Kidney capillary endothelial cell (primary cell): ENCODE data around the gene OR1F1.
"Not testable (repeated sequence)": the region's sequence is repeated elsewhere in the genome, so short reads cannot be mapped to it uniquely, and the experiment has no call there.

ENCODE experiments used
- DNase-seq: peaks from one replicate; pipeline ENCODE4 v3.0.0-alpha.2; 2018; ENCODE audit warnings: low spot score

The OR1F1 gene

GRCh38 chr16:3198334-3199072 is 10.5 kb downstream of the OR1F1 start:
- DNase-seq: no peak

DNA sequence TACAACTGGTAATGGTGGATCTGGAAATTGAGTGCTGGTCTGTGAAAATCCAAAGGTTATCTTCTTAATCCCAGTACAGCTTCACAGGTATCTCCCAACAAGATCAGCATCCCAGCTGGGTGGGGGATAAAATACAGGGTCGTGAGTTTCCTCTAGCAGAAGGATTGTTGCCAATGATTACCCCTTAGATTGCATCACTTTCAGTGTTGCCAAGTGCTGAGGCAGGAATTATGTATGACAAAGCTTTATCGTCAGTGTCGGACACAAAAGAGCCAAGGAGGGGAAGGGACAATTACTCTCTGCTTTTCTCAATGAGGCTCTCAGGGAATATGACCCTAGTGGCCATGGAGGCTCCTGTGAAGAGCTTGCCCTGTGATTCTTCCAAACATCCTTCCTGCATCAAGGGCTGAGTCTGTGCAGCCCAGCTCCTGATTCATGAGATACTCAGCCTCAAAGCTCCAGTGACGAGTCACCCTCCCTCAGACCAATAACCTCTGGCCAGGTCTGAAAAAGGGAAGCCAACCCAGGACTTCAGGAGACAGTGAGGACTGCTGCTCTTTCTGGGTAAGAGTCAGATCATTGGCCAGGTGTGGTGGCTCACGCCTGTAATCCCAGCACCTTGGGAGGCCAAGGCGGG is 15.0 kb downstream of the OR1F1 start:
- no peak for DNase-seq

DNA sequence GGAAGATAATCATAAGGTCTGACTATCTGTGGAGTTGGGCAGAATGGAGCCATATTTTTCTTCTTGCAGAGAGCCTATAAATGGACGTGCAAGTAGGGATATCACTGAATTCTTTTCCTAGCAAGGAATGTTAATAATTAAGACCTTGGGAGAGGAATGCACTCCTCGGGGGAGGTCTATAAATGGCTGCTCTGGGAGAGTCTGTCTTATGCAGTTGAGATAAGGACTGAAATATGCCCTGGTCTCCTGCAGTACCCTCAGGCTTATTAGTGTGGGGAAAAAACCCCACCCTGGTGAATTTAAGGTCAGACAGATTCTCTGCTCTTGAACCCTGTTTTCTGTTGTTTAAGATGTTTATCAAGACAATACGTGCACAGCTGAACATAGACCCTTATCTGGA is 17.9 kb downstream of the OR1F1 start:
- not testable (repeated sequence) for DNase-seq

GRCh38 chr16:3207086-3207953 is 19.3 kb downstream of the OR1F1 start:
- no peak for DNase-seq

DNA sequence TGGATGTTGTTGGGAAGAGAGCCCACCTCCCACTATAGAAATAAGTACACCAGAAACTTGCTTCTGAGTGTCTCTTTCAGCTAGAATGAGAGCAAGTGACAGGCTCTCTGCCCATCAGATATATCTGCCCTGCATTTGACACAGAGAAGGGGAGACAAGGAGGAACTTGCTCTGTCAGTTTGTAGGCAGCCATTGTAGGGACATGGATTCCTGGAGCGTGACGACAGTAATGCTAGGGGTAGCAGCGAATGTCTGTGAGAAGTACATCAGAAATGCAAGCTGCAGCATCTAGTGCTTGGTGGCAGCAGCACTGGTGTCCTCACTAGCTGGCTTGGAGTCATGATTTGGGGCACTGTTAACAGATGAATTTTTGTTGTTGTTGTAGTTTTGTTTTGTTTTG is 24.0 kb downstream of the OR1F1 start:
- no peak for DNase-seq

DNA sequence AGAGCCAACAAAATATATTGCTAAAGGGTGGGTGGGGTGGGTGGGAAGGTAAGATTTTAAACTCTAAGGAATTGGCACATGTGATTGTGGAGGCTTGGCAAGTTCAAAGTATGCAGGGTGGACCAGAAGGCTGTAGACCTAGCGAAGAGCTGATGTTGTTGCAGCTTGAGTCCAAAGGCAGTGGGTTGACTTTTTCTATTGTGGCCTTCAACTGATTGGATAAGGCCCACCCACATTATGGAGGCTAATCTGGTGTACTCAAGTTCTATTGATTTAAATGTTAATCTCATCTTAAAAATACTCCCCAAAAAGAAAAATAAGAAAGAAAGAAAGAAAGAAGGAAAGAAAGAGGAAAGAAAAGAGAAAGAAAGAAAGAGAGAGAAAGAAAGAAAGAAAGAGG is 24.6 kb downstream of the OR1F1 start:
- DNase-seq: no peak

- DNase-seq: no peak
Observed at GRCh38 chr16:3214904-3215600, 27.0 kb downstream of the OR1F1 start.

- DNase-seq: no peak
Observed at GRCh38 chr16:3215601-3216262, 27.7 kb downstream of the OR1F1 start.

- DNase-seq: no peak
Observed at GRCh38 chr16:3216263-3216640, 28.2 kb downstream of the OR1F1 start.

DNA sequence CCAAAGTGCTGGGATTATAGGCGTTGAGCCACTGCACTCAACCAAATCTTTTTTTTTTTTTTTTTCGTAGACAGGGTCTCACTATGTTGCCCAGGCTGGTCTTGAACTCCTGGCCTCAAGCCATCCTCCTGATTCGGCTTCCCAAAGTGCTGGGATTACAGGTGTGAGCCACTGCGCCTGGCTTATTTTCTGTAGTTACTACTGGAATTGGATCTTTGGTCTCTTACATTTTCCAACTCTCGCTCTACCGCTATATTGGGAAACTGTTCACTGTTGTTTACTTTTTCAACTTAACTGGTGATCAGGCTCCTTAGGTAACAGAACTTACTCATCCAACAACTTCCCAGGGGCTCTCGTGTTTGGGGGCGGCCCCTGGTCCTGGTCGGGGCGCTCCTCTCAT is 32.8 kb downstream of the OR1F1 start:
- no peak for DNase-seq

DNA sequence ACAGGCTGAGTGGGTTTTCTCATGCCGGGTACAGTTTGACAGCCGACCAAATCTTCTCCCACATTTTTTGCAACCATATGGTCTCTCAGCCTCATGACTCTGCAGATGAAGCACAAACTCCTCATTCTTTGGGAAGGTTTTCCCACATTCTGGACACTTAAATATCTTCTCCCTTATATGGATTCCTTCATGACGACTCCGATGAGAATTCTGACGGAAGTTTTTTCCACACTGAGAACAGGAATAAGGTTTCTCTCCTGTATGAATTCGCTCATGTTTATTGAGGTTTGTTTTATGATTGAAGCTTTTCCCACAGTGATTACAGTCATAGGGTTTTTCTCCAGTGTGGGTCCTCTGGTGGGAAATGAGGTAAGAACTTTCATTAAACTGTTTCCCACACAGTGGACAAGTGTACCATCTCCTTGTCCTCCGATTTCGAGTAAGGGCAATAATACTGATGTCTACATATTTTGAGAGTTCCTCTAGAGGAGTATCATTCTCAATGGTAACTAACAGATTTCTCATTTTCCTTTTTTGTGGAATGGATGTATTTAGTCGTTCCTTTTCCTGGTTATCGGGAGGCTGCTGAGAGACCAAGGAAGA is 36.0 kb downstream of the OR1F1 start:
- DNase-seq: no peak

GRCh38 chr16:3234543-3234856 is 46.5 kb downstream of the OR1F1 start:
- DNase-seq: no peak

DNA sequence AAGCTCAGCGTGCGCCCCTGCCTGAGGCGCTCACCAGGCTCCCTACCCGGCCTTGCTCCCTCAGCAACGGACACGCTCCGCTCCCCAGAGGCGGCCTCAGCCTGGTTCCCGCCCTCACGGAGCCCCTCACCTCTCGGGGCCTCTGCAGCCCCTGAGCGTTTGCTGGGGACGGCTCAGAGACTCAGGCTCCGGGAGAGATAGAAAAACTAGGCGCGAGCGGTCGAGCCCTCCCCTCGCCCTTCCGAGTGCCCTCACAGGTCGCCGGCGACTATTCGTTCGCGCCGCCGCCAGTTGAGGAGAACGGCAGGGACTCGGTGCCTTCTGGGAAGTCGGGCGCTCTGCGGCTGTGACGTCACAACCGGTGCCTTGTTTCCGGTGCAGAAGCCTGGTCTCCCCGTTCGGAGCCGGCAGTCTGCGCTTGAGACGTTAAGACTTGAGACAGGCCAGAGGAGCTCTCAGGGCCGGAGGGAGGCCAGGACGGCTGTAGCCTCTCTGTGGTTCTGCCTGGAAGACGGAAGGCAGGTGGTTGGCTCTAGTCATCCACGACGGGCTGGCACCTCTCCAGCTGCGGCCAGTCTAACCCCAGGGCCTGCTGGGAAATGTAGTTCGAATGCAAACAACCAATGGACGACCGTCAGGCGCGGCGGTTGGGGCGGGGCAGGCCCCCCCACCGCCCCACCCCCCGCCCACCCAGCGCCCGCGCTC is 47.0 kb downstream of the OR1F1 start, which contains the start of gene ZNF200:
Gene ZNF200 (minus strand): TSS at position 302 of the 705 bp plus-strand sequence. CDS start 1,403 bp downstream, outside the sequence.
- DNase-seq: peak; percentile 89

GRCh38 chr16:3235856-3236669 is 48.1 kb downstream of the OR1F1 start:
- DNase-seq: no peak

DNA sequence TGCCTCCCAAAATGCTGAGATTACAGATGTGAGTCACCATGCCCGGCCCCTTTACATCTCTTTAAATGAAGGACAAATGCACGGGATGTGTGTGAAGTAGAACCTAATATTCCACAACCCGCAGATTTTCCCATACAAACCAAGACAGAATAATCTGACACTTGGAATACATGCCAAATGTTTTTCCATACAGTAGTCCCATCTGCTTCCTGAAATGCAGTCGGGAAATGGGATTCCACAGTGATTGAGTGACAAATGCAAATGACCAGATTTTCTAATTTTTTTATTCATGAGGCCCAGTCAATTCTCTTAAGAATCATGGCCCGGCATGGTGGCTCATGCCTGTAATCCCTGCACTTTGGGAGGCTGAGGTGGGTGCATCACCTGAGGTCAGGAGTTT is 53.8 kb downstream of the OR1F1 start:
- DNase-seq: no peak

GRCh38 chr16:3242709-3243108 is 54.7 kb downstream of the OR1F1 start:
- DNase-seq: no peak

- DNase-seq: no peak
Observed at GRCh38 chr16:3243882-3244281, 55.9 kb downstream of the OR1F1 start.

- no peak for DNase-seq
Observed at GRCh38 chr16:3246002-3246401, 58.0 kb downstream of the OR1F1 start.

- no peak for DNase-seq
Observed at GRCh38 chr16:3246876-3247275, 58.9 kb downstream of the OR1F1 start.

- no peak for DNase-seq
Observed at GRCh38 chr16:3248596-3248995, 60.6 kb downstream of the OR1F1 start.
